ENCODE data around the gene ATP5F1D. TPM values are rescaled to one million over a fixed set of nuclear protein-coding genes. Genes with fewer than 3 reads are reported as not detected.

The ATP5F1D gene
- total and polyA plus RNA-seq, 2 of the 13 experiments (the other 11 are each of a cell fraction or from before 2014, with no cell fraction given): 39.4 to 78.7 TPM

DNA sequence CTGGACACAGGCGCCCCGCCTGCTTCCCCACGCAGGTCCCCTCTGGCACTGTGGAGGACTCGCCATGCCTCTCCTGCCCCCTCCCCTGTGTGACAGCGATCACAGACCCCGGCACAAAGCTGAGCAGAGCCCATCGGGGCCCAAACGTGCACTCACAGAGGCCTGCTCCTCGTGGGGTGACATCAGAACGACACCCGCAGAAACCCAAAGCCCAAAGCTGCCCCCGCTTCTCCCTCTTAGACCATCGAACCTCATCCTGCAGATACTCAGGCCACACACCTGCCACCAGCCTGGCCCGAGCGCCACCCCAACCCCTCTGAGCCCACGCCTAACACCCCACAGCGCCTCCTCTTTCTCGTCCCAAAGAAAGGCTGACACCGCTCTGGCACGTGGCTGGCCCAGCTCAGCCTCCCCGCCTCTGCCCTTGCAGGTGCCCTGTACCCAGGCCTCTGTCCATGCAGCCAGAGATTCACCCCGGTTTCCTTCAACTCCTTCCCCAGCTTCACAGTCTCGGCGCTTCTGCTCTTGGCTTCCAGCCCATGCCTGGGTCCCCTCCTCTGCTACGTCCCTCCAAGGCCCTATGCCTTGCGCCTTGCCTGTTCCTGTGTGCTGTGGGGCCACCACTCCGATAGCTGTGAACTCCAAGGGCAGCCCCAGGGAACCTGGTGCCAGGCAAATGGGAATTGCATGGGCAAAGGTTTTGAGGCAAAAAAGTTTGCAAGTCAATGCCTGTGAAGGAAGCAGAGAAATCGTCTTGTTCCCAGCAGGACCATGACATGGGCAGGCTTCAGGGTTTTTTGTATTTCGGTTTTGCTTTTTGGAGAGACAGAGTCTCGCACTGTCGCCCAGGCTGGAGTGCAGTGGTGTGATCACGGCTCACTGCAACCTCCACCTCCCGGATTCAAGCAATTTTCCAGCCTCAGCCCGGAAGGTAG is 2.9 kb upstream of the ATP5F1D start (continued):
- TF ChIP-seq NR2C2 (CRISPR knock-in tag; IDR thresholded peaks at IDR 0.05; ENCODE audit: borderline replicate concordance) (no peak), ZNF501 (CRISPR knock-in tag; IDR thresholded peaks at IDR 0.05) (peak; percentile 49; the same call in 1 of the 2 replicates), TBX2 (CRISPR knock-in tag; IDR thresholded peaks at IDR 0.05; ENCODE audit: borderline replicate concordance) (peak; percentile 28; the same call in 1 of the 2 replicates), SAP130 (CRISPR knock-in tag; IDR thresholded peaks at IDR 0.05; ENCODE audit: low read depth) (peak; percentile 28; the same call in 1 of the 2 replicates), FOXK1 (CRISPR knock-in tag; IDR thresholded peaks at IDR 0.05; ENCODE audit: borderline replicate concordance, low read depth) (no peak), YEATS2 (CRISPR knock-in tag; IDR thresholded peaks at IDR 0.05; ENCODE audit: borderline replicate concordance) (no peak), RELA (CRISPR knock-in tag; IDR thresholded peaks at IDR 0.05) (no peak), DNMT1 (CRISPR knock-in tag; IDR thresholded peaks at IDR 0.05) (no peak), PHF21A (CRISPR knock-in tag; IDR thresholded peaks at IDR 0.05) (0 out of 2 replicates have a peak, but pooled peaks have one; percentile 13), ZFP41 (CRISPR knock-in tag; IDR thresholded peaks at IDR 0.05; ENCODE audit: borderline replicate concordance) (0 out of 2 replicates have a peak, but pooled peaks have one; percentile 59), ZFY (CRISPR knock-in tag; IDR thresholded peaks at IDR 0.05) (peak; percentile 66), ZNF552 (CRISPR knock-in tag; IDR thresholded peaks at IDR 0.05; ENCODE audit: borderline replicate concordance) (no peak), ZBTB38 (CRISPR knock-in tag; IDR thresholded peaks at IDR 0.05) (peak; percentile 34; the same call in 1 of the 2 replicates), ZKSCAN1 (IDR thresholded peaks at IDR 0.05; ENCODE audit: low read length) (no peak), ZNF572 (CRISPR knock-in tag; IDR thresholded peaks at IDR 0.05) (peak; percentile 76; the same call in 1 of the 2 replicates), ZNF256 (CRISPR knock-in tag; conservative IDR thresholded peaks at IDR 0.05) (no peak), BHLHE40 (IDR thresholded peaks at IDR 0.05; ENCODE audit: low read length) (peak; percentile 33; the same call in 1 of the 2 replicates)
- TF ChIP-seq, protein P1, sequence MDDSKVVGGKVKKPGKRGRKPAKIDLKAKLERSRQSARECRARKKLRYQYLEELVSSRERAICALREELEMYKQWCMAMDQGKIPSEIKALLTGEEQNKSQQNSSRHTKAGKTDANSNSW (CRISPR knock-in tag; IDR thresholded peaks at IDR 0.05; ENCODE audit: borderline replicate concordance): no peak
- TF ChIP-seq, protein P2, sequence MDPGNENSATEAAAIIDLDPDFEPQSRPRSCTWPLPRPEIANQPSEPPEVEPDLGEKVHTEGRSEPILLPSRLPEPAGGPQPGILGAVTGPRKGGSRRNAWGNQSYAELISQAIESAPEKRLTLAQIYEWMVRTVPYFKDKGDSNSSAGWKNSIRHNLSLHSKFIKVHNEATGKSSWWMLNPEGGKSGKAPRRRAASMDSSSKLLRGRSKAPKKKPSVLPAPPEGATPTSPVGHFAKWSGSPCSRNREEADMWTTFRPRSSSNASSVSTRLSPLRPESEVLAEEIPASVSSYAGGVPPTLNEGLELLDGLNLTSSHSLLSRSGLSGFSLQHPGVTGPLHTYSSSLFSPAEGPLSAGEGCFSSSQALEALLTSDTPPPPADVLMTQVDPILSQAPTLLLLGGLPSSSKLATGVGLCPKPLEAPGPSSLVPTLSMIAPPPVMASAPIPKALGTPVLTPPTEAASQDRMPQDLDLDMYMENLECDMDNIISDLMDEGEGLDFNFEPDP (CRISPR knock-in tag; conservative IDR thresholded peaks at IDR 0.05): 0 out of 2 replicates have a peak, but pooled peaks have one; percentile 56
- TF ChIP-seq, protein P3, sequence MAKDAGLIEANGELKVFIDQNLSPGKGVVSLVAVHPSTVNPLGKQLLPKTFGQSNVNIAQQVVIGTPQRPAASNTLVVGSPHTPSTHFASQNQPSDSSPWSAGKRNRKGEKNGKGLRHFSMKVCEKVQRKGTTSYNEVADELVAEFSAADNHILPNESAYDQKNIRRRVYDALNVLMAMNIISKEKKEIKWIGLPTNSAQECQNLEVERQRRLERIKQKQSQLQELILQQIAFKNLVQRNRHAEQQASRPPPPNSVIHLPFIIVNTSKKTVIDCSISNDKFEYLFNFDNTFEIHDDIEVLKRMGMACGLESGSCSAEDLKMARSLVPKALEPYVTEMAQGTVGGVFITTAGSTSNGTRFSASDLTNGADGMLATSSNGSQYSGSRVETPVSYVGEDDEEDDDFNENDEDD (CRISPR knock-in tag; IDR thresholded peaks at IDR 0.05; ENCODE audit: borderline replicate concordance): peak; percentile 48; the same call in 1 of the 2 replicates
- TF ChIP-seq, protein P4, sequence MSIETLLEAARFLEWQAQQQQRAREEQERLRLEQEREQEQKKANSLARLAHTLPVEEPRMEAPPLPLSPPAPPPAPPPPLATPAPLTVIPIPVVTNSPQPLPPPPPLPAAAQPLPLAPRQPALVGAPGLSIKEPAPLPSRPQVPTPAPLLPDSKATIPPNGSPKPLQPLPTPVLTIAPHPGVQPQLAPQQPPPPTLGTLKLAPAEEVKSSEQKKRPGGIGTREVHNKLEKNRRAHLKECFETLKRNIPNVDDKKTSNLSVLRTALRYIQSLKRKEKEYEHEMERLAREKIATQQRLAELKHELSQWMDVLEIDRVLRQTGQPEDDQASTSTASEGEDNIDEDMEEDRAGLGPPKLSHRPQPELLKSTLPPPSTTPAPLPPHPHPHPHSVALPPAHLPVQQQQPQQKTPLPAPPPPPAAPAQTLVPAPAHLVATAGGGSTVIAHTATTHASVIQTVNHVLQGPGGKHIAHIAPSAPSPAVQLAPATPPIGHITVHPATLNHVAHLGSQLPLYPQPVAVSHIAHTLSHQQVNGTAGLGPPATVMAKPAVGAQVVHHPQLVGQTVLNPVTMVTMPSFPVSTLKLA (IDR thresholded peaks at IDR 0.05): no peak
- TF ChIP-seq, protein P5, sequence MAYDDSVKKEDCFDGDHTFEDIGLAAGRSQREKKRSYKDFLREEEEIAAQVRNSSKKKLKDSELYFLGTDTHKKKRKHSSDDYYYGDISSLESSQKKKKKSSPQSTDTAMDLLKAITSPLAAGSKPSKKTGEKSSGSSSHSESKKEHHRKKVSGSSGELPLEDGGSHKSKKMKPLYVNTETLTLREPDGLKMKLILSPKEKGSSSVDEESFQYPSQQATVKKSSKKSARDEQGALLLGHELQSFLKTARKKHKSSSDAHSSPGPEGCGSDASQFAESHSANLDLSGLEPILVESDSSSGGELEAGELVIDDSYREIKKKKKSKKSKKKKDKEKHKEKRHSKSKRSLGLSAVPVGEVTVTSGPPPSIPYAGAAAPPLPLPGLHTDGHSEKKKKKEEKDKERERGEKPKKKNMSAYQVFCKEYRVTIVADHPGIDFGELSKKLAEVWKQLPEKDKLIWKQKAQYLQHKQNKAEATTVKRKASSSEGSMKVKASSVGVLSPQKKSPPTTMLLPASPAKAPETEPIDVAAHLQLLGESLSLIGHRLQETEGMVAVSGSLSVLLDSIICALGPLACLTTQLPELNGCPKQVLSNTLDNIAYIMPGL (CRISPR knock-in tag; IDR thresholded peaks at IDR 0.05; ENCODE audit: borderline replicate concordance in 1 of 2, low read depth in 1 of 2): peak in 1 of 2 experiments; percentile 53; a peak in 1 of 4 replicates

Data from HepG2 (cell line).